Right ventricle myocardium inferior (tissue), 1 donor: ENCODE measurements around the gene MYO5A. TPM values are rescaled to one million over a fixed set of nuclear protein-coding genes. Genes with fewer than 3 reads are reported as not detected.
"Not testable (repeated sequence)": the region's sequence is repeated elsewhere in the genome, so short reads cannot be mapped to it uniquely, and the experiment has no call there.

Experiments used
- ATAC-seq: fragments of 200-7000 bp; cut with Tn5 transposase; one replicate; pipeline ENCODE4 v1.9.1; 2020; ENCODE audit warnings: mild to moderate bottlenecking, moderate library complexity
- DNase-seq: peaks from one replicate; pipeline ENCODE4 v3.0.0; 2021; ENCODE audit errors: missing footprints
- intact Hi-C: fragments of 100-400 bp; cut with DNase I; formaldehyde crosslinking; loops from one replicate; pipeline ENCODE4 v1.11.0; 2022
- long read RNA-seq: library from polyadenylated mRNA; unstranded; transcript quantifications from one replicate; pipeline ENCODE4 v2.0.0, GENCODE V29; 2021
- total RNA-seq: library from RNA; stranded (reverse); fragmentation: NEBNext Ultra II Directional; extraction: Animal tissue kit (Norgen Biotek cat#: 25700); gene quantifications from one replicate; pipeline ENCODE4 v1.2.1, GENCODE V29; 2021
- donor health status: DM: no; HTN: yes; CAD: no; lungs with severe emphysema.

Gene MYO5A
- total RNA-seq = 7.9 TPM
- long read RNA-seq, partial matches to known transcripts = 0 of 2 reads
- long read RNA-seq, other reads (novel, unspliced or antisense) = 2 of 2 reads

GRCh38 chr15:52528564-52529340 is at the start of gene MYO5A:
TSS of gene MYO5A (minus strand) at chr15:52528880. CDS start at chr15:52528806, 74 bp downstream.
- ATAC-seq (peak; percentile 94), DNase-seq (peak; percentile 89)
- intact Hi-C loops = loop anchor here (5.0 to 10.0 kb wide), 5 partner anchors 39 to 271 kb away; partner anchors contain the start of gene ARPP19

GRCh38 chr15:52576692-52577091 is 48.0 kb upstream of the MYO5A start:
- ATAC-seq (no peak), DNase-seq (no peak)
- intact Hi-C loops = no loop called here

- intact Hi-C loops, DNase-seq, ATAC-seq: not testable (repeated sequence)
Observed at GRCh38 chr15:52575573-52575972, 46.9 kb upstream of the MYO5A start.

- intact Hi-C loops = no loop called here
- ATAC-seq = no peak
- no peak for DNase-seq
Observed at GRCh38 chr15:52575072-52575471, 46.4 kb upstream of the MYO5A start.

GRCh38 chr15:52574623-52575022 is 45.9 kb upstream of the MYO5A start:
- intact Hi-C loops, ATAC-seq: not testable (repeated sequence)
- peak; percentile 54 for DNase-seq

- DNase-seq (peak; percentile 93), ATAC-seq (peak; percentile 93)
- intact Hi-C loops = loop anchor here (5.0 kb wide), 3 partner anchors 42 to 312 kb away; partner anchors contain the start of genes ATOSA and MYO5A
Observed at GRCh38 chr15:52568601-52569585, 40.2 kb upstream of the MYO5A start, which contains the start of gene ARPP19. TSS of gene ARPP19 (minus strand) at chr15:52569030. CDS start at chr15:52568892, 138 bp downstream.

- DNase-seq (peak; percentile 60), ATAC-seq (no peak)
- intact Hi-C loops = loop anchor here (5.0 kb wide), 3 partner anchors 41 to 311 kb away; partner anchors contain the start of genes ATOSA and MYO5A
Observed at GRCh38 chr15:52567871-52568600, 39.4 kb upstream of the MYO5A start.

GRCh38 chr15:52566889-52567288 is 38.2 kb upstream of the MYO5A start:
- ATAC-seq (no peak), DNase-seq (no peak)
- intact Hi-C loops = loop anchor here (5.0 kb wide), 3 partner anchors 40 to 310 kb away; partner anchors contain the start of genes ATOSA and MYO5A

- ATAC-seq, DNase-seq: not testable (repeated sequence)
- intact Hi-C loops = loop anchor here (5.0 kb wide), 3 partner anchors 38 to 308 kb away; partner anchors contain the start of genes ATOSA and MYO5A
Observed at GRCh38 chr15:52565417-52566358, 37.0 kb upstream of the MYO5A start.

GRCh38 chr15:52563501-52564060 is 34.9 kb upstream of the MYO5A start:
- DNase-seq (no peak), ATAC-seq (no peak)
- intact Hi-C loops = no loop called here

GRCh38 chr15:52559575-52559974 is 30.9 kb upstream of the MYO5A start:
- ATAC-seq (no peak), DNase-seq (no peak)
- intact Hi-C loops = no loop called here

- no peak for ATAC-seq
- intact Hi-C loops = no loop called here
- no peak for DNase-seq
Observed at GRCh38 chr15:52559022-52559421, 30.3 kb upstream of the MYO5A start.

GRCh38 chr15:52558196-52558595 is 29.5 kb upstream of the MYO5A start:
- ATAC-seq (no peak), DNase-seq (no peak)
- intact Hi-C loops = no loop called here

GRCh38 chr15:52557274-52557641 is 28.6 kb upstream of the MYO5A start:
- intact Hi-C loops = no loop called here
- ATAC-seq = no peak
- no peak for DNase-seq

- no peak for ATAC-seq
- DNase-seq = no peak
- intact Hi-C loops = no loop called here
Observed at GRCh38 chr15:52556524-52557273, 28.0 kb upstream of the MYO5A start.

GRCh38 chr15:52552303-52552702 is 23.6 kb upstream of the MYO5A start:
- ATAC-seq (no peak), DNase-seq (peak; percentile 44)
- intact Hi-C loops = no loop called here
